ENCODE data around the gene SERPINA5. TPM values are rescaled to one million over a fixed set of nuclear protein-coding genes. Genes with fewer than 3 reads are reported as not detected.

The SERPINA5 gene
- polyA plus RNA-seq, 1 of the 3 experiments (the other 2 are of a cell fraction), result 0.08 TPM

- TF ChIP-seq GATA2 (CRISPR knock-in tag; IDR thresholded peaks at IDR 0.05), result no peak
- TF ChIP-seq JUND (IDR thresholded peaks at IDR 0.05), result no peak
- TF ChIP-seq CHD2 (IDR thresholded peaks at IDR 0.05; ENCODE audit: low read length, partially characterized antibody), result no peak
- no peak for TF ChIP-seq IRF3 (IDR thresholded peaks at IDR 0.05; ENCODE audit: low read depth, low read length)
- no peak for TF ChIP-seq TCF12 (IDR thresholded peaks at IDR 0.05)
- TF ChIP-seq TAF1 (IDR thresholded peaks at IDR 0.05; ENCODE audit: borderline replicate concordance, low read depth, low read length), result no peak
- TF ChIP-seq PBX3 (IDR thresholded peaks at IDR 0.05), result no peak
- 0 out of 2 replicates have a peak overlapping the region, but pooled peaks have one; percentile 66 for H2AFZ ChIP-seq (ENCODE audit: low read depth)
- no peaks in the 10 kb centered on the region for H4K20me1 ChIP-seq (ENCODE audit: insufficient read depth)
- H3K4me3 ChIP-seq (ENCODE audit: low read depth in 2 of 2, low read length in 1 of 2), result no peak overlapping the region
- no peaks in the 10 kb centered on the region for H3K27me3 ChIP-seq (ENCODE audit: insufficient read depth)
- H3K4me2 ChIP-seq, result peak overlapping the region; percentile 55
- no peaks in the 10 kb centered on the region for H3K79me2 ChIP-seq (ENCODE audit: insufficient read depth)
- peak overlapping the region; percentile 70 for H3K9ac ChIP-seq
- H3K4me1 ChIP-seq (ENCODE audit: control insufficient read depth in 1 of 2, insufficient read depth in 2 of 2, low read depth in 1 of 2, low read length in 1 of 2), result peaks cover 0 to 33% of the 10 kb centered on the region in 2 experiments; a peak in 3 of 4 replicates
- WGBS (ENCODE audit: low lambda C conversion rate), result 64% methylated on average over 3 of the region's 3 CpGs
- H3K9me2 ChIP-seq, result no peaks in the 10 kb centered on the region
- ChIA-PET POLR2A (no interaction called here), CTCF (interaction anchor here (1.7 kb wide), 1 partner anchor 51 kb away, joined by 6 read pairs; no protein-coding TSS in a partner anchor)
- no peak for DNase-seq
- H3K9me3 ChIP-seq, result no peaks in the 10 kb centered on the region
- H3K27ac ChIP-seq (ENCODE audit: low read depth in 2 of 2, low read length in 1 of 2), result peak overlapping the region in 1 of 2 experiments; percentile 96; a peak in 2 of 4 replicates
- H3K36me3 ChIP-seq (replicated peaks in 1 of 2; ENCODE audit: control insufficient read depth in 1 of 2, insufficient read depth in 2 of 2, low read length in 1 of 2), result no peaks in the 10 kb centered on the region
- peaks cover 4% of the 10 kb centered on the region for H3F3A ChIP-seq (replicated peaks; ENCODE audit: insufficient read depth)
Measured at GRCh38 chr14:94599656-94600004, 18.4 kb downstream of the SERPINA5 start.

GRCh38 chr14:94600148-94600545, 18.9 kb downstream of the SERPINA5 start:
- Histone ChIP-seq H3K36me3 (replicated peaks in 1 of 2; ENCODE audit: control insufficient read depth in 1 of 2, insufficient read depth in 2 of 2, low read length in 1 of 2) (no peaks in the 10 kb centered on the region), H3K27me3 (ENCODE audit: insufficient read depth) (no peaks in the 10 kb centered on the region), H3K9me2 (no peaks in the 10 kb centered on the region), H3K9me3 (no peaks in the 10 kb centered on the region), H2AFZ (ENCODE audit: low read depth) (no peak overlapping the region; the same call in 1 of the 2 replicates), H3K27ac (ENCODE audit: low read depth in 2 of 2, low read length in 1 of 2) (peak overlapping the region in 1 of 2 experiments; percentile 96; a peak in 2 of 4 replicates), H3K4me1 (ENCODE audit: control insufficient read depth in 1 of 2, insufficient read depth in 2 of 2, low read depth in 1 of 2, low read length in 1 of 2) (peaks cover 0 to 33% of the 10 kb centered on the region in 2 experiments; a peak in 3 of 4 replicates), H3K79me2 (ENCODE audit: insufficient read depth) (no peaks in the 10 kb centered on the region), H3K4me3 (ENCODE audit: low read depth in 2 of 2, low read length in 1 of 2) (no peak overlapping the region), H4K20me1 (ENCODE audit: insufficient read depth) (no peaks in the 10 kb centered on the region), H3K9ac (peak overlapping the region; percentile 70; the same call in 1 of the 2 replicates), H3F3A (replicated peaks; ENCODE audit: insufficient read depth) (peaks cover 4% of the 10 kb centered on the region), H3K4me2 (peak overlapping the region; percentile 55)
- 90% methylated on average over 5 of the region's 11 CpGs for WGBS (ENCODE audit: low lambda C conversion rate)
- ChIA-PET CTCF (no interaction called here), POLR2A (no interaction called here)
- no peak for DNase-seq
- no peak for TF ChIP-seq MXI1 (IDR thresholded peaks at IDR 0.05; ENCODE audit: low read depth, low read length)
- no peak for TF ChIP-seq ZBTB33 (IDR thresholded peaks at IDR 0.05; ENCODE audit: borderline replicate concordance, low read depth)
- no peak for TF ChIP-seq YY1 (IDR thresholded peaks at IDR 0.05; ENCODE audit: low read depth)
- TF ChIP-seq TAF1 (IDR thresholded peaks at IDR 0.05; ENCODE audit: borderline replicate concordance, low read depth, low read length), result no peak

Data from SK-N-SH (cell line).